GM19452 (cell line): ENCODE measurements around the gene GHITM.
"Not testable (repeated sequence)": the region's sequence is repeated elsewhere in the genome, so short reads cannot be mapped to it uniquely, and the experiment has no call there.

Experiments
- ATAC-seq: cut with Tn5 transposase; IDR thresholded peaks from one replicate; pipeline ENCODE4 v1.9.1; 2021; ENCODE audit not compliant: unreplicated experiment

The GHITM gene

DNA sequence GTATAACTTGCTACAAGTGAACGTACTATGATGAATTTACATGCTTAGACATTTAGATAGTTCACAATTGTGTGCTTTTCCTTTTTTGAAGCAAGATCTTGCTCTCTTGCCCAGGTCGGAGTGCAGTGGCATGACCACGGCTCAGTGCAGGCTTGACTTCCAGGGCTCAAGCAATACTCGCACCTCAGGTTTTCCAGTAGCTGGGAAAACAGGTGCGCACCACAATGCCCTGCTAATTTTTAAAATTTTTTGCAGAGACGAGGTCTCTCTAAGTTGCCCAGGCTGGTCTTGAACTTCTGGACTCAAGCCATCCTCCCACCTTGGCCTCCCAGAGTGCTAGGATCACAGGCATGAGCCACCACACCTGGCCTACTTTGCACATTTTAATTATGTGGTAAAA is 36.1 kb downstream of the GHITM start:
- no peak for ATAC-seq

DNA sequence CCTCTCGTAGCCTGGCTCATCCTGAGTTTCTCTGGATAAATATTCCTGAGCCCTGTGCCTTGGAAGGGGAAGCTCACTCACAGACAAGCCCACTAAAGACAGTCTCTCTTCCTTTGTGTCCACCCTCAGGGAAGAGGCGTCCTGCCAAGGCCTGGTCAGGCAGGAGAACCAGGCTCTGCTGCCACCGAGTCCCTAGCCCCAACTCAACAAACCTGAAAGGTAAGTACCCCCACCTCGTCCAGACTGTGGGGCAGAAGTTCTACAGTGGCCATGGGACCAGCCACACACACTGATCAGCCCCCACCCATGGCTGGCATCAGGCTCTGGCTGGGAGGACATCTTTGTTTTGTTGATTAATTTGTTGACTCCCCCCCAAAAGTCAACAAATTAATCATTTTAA is 37.0 kb downstream of the GHITM start:
- ATAC-seq = no peak

GRCh38 chr10:84176836-84177474 is 37.6 kb downstream of the GHITM start:
- ATAC-seq = no peak

DNA sequence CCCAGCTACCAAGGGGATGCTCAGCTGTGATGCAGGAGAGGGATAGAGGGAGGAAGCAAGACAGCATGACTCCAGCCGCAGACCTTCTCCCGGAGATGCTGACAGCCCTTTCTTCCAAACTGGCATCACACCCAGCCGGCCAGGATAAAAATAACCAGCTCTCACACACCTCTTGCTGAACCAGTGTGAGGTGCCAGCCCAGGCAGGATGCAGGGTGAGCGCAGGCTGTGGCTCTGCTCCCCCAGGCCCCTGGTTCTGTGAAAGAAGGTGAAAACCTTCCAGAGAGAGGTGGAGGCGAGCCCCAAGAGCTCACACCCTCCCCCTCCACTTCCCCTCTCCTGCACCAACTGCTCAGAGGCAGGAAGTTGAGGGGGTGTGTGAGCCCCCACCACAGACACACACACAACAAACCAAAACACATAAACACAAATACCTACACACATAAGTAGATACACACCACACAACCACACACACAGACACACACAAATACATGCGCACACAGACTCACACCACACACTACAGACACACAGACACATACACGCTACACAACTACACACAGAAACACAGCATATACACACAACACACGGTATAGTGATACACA is 38.3 kb downstream of the GHITM start:
- ATAC-seq = peak; percentile 46

DNA sequence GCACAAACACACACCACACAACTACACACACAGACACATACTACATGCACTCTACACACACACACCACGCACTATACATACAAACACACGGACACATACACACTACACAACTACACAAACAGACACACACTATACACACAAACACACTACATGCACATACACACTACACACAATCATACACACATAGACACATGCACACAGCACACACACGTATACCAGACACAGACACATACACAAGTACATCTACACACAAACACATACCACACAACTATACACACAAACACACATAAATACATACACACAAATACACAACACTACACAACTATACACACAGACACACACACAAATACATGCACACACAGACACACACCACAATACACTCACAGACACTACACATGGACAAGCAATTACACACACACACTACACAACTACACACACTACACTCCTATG is 38.9 kb downstream of the GHITM start:
- no peak for ATAC-seq

- peak; percentile 86 for ATAC-seq
Measured at GRCh38 chr10:84179059-84179710, 39.9 kb downstream of the GHITM start.

- ATAC-seq = not testable (repeated sequence)
Measured at GRCh38 chr10:84180386-84180785, 41.1 kb downstream of the GHITM start.

DNA sequence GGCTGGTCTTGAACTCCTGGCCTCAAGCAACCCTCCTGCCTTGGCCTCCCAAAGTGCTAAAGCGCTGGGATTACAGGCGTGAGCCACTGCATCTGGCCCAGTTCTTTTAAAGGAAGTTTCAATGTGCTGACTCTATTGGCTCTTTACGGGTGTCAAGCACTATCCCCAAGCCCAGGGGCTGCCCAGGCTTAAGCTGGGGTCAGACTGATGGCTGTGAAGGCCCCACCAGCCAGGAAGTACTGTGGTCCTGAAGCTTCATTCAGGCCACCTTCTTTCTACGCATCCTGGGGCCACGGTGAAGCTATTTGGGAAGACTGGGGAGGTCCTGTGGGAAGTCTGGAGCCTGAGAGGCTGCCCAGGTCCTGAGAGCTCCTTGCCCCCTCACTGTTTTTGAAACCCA is 42.3 kb downstream of the GHITM start:
- ATAC-seq = no peak

GRCh38 chr10:84184517-84184916 is 45.2 kb downstream of the GHITM start:
- ATAC-seq = no peak

DNA sequence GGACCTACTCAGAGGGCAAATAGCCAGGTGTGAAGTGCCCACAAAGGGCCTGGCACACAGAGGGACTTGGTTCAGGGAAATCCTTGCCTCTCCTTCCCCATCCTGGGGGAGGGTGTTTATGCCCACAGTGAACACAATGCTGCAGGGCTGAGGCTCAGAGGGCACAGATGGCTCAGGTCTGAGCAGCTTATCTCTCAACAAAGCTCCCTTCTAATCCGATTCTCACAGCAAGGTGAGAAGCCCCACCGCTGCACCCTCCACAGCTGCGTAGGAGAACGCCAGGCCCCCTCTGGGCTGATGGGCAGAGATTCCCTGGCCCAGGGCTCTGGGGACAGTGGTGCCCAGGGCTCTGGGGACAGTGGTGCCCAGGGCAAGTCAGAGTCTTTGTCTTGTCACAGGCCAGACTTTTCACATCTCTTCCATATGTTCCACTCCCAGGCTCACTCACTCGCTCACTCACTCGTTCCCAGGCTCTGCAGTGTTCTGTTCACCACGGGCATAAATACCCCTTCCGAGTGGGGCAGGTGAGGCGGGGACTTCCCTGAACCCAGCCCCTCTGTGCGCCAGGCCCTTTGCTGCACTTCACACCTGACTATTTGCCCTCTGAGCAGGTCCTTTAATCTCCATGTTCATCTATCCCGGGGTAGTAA is 46.3 kb downstream of the GHITM start:
- ATAC-seq = no peak

DNA sequence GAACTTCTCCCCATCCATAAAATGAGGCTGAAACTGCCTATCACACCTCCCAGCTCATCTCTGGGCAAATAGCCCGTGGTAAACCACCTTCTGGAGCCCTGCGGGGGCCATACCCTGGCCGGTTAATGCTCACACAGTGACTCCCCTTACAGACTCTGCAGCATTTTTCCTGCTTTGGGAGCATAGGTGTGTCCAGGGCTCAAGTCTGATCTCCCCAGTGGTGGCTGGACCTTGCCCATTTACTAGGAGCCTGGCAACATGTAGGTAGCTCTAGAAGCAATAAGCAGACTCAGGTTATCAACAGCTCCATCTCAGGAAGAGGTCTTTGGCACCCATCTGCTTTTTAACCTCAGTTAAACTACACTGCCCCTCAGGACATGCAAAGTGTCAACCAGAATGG is 49.5 kb downstream of the GHITM start:
- no peak for ATAC-seq

- ATAC-seq = no peak
Measured at GRCh38 chr10:84190621-84191020, 51.3 kb downstream of the GHITM start.

GRCh38 chr10:84191106-84191505 is 51.8 kb downstream of the GHITM start:
- no peak for ATAC-seq

DNA sequence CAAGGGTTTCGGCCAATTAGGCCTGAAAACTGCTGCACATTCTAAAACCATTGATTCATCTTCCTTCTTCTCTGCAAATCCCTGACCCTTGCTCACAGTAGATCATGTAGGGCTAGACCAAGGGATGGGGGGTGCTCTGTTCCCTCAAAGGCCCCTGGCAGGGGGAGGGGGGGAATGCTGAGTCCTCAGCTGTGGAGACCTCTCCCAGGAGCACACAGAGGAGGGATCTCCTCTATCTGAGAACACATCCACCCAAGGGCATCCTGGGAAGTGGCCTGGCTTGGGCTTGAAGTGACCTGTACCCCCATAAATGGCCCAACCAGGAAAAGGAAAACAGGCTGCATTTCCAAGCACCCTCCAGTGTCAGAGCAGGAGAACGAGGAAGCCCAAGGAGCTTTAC is 54.0 kb downstream of the GHITM start:
- no peak for ATAC-seq

GRCh38 chr10:84193846-84194423 is 54.6 kb downstream of the GHITM start:
- ATAC-seq = no peak

GRCh38 chr10:84194424-84195043 is 55.2 kb downstream of the GHITM start, which contains the start of gene CDHR1:
Gene CDHR1 (plus strand): TSS chr10:84194537. CDS start chr10:84194761, 224 bp downstream.
- ATAC-seq = peak; percentile 78

- ATAC-seq = no peak
Measured at GRCh38 chr10:84195044-84195830, 55.9 kb downstream of the GHITM start.

DNA sequence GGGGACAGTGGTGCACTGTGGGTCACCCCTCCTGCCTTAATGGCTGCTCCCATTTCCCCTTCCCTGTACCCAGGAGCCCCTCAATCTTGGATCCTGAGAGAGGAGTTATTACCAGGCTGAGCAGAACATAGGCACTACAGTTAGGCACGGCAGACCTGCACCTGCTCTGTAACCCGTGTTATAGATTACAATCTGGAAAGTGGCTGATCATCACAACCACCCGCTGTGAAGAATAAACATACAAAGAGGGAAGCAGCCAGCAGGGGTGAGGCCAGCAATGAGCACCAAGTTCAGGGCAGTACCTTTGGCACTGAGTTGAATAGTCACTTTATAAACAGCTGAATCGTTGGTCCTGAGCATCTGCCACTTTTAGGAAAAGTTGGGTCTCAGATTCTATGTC is 56.8 kb downstream of the GHITM start:
- ATAC-seq = no peak

- no peak for ATAC-seq
Measured at GRCh38 chr10:84196941-84197340, 57.6 kb downstream of the GHITM start.

- ATAC-seq = no peak
Measured at GRCh38 chr10:84197643-84198042, 58.3 kb downstream of the GHITM start.
